ENCODE results near the gene CACNA2D2. TPM values are rescaled to one million over a fixed set of nuclear protein-coding genes. Genes with fewer than 3 reads are reported as not detected.
A peak's percentile ranks its signal among the peaks of the same experiment; 100 is the strongest.

Gene CACNA2D2
- total RNA-seq, 1 donor from 2014 or later: 1.0 TPM

GRCh38 chr3:50390508-50391224, 112.8 kb downstream of the CACNA2D2 start:
- Histone ChIP-seq H3K27ac (ENCODE audit: low read depth, low read length) (peak overlapping the region; percentile 55), H3K4me1 (ENCODE audit: control insufficient read depth in 3 of 3, insufficient read depth in 3 of 3, low read length in 3 of 3) (peaks cover 30 to 35% (median 30%) of the 10 kb centered on the region in 3 donors), H3K9me3 (ENCODE audit: control insufficient read depth in 3 of 3, low read length in 3 of 3) (no peaks in the 10 kb centered on the region), H3K27me3 (ENCODE audit: control insufficient read depth in 3 of 3, insufficient read depth in 3 of 3, low read length in 3 of 3) (no peaks in the 10 kb centered on the region), H3K9ac (ENCODE audit: low read depth in 1 of 3, low read length in 3 of 3) (peak overlapping the region in 2 of 3 donors; percentile 50 to 56), H3K4me3 (ENCODE audit: low read length in 3 of 3) (peak overlapping the region in 1 of 3 donors; percentile 6), H3K36me3 (ENCODE audit: control insufficient read depth in 3 of 3, insufficient read depth in 3 of 3, low read length in 3 of 3) (no peaks in the 10 kb centered on the region)

GRCh38 chr3:50389414-50389767, 114.0 kb downstream of the CACNA2D2 start:
- no peak overlapping the region for H3K9ac ChIP-seq (ENCODE audit: low read depth in 1 of 3, low read length in 3 of 3)
- no peak overlapping the region for H3K4me3 ChIP-seq (ENCODE audit: low read length in 3 of 3)
- H3K27ac ChIP-seq (ENCODE audit: low read depth, low read length): no peak overlapping the region
- no peaks in the 10 kb centered on the region for H3K9me3 ChIP-seq (ENCODE audit: control insufficient read depth in 3 of 3, low read length in 3 of 3)
- H3K36me3 ChIP-seq (ENCODE audit: control insufficient read depth in 3 of 3, insufficient read depth in 3 of 3, low read length in 3 of 3): no peaks in the 10 kb centered on the region
- no peaks in the 10 kb centered on the region for H3K27me3 ChIP-seq (ENCODE audit: control insufficient read depth in 3 of 3, insufficient read depth in 3 of 3, low read length in 3 of 3)
- peaks cover 30 to 35% (median 30%) of the 10 kb centered on the region in 3 donors for H3K4me1 ChIP-seq (ENCODE audit: control insufficient read depth in 3 of 3, insufficient read depth in 3 of 3, low read length in 3 of 3)

- H3K27me3 ChIP-seq (ENCODE audit: control insufficient read depth in 3 of 3, insufficient read depth in 3 of 3, low read length in 3 of 3): no peaks in the 10 kb centered on the region
- H3K9ac ChIP-seq (ENCODE audit: low read depth in 1 of 3, low read length in 3 of 3): no peak overlapping the region
- H3K27ac ChIP-seq (ENCODE audit: low read depth, low read length): no peak overlapping the region
- H3K4me3 ChIP-seq (ENCODE audit: low read length in 3 of 3): no peak overlapping the region
- H3K9me3 ChIP-seq (ENCODE audit: control insufficient read depth in 3 of 3, low read length in 3 of 3): no peaks in the 10 kb centered on the region
- peaks cover 30 to 35% (median 30%) of the 10 kb centered on the region in 3 donors for H3K4me1 ChIP-seq (ENCODE audit: control insufficient read depth in 3 of 3, insufficient read depth in 3 of 3, low read length in 3 of 3)
- no peaks in the 10 kb centered on the region for H3K36me3 ChIP-seq (ENCODE audit: control insufficient read depth in 3 of 3, insufficient read depth in 3 of 3, low read length in 3 of 3)
Measured at GRCh38 chr3:50388720-50389413, 114.6 kb downstream of the CACNA2D2 start.

DNA sequence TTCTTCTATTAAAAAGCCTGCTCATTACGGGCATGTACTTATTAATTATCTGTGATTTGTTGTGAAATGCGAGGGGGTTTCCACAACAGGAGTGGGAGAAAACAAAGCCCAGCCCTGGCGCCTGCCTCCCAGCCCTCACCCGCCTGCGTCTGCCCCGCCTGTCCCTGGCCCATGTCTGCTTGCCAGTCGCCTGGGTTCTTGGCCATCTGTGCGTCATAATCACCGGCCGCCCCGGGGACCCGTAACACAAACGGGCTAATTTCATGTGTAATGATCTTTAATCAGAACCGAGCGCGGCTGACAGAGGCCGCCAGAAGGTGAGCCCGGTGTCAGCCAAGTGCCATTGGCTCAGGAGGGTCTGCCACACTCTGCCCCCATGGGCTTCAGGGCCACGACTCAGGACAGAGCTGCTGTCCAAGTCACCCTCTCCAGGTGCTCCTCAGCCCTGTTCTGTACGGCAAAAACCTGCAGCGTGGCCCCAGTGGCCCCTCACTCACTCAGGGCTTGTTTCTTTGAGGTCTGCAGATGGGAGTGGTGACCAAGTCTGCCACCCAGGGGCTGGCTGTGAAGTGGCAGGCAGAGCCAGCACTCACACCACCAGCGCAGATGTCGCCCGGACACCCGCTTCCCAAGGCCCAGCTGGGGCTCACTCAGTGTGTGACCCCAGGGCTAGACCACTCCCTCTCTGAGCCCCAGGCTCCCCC, 115.3 kb downstream of the CACNA2D2 start:
- Histone ChIP-seq H3K4me1 (ENCODE audit: control insufficient read depth in 3 of 3, insufficient read depth in 3 of 3, low read length in 3 of 3) (peaks cover 30 to 35% (median 30%) of the 10 kb centered on the region in 3 donors), H3K27ac (ENCODE audit: low read depth, low read length) (no peak overlapping the region), H3K27me3 (ENCODE audit: control insufficient read depth in 3 of 3, insufficient read depth in 3 of 3, low read length in 3 of 3) (no peaks in the 10 kb centered on the region), H3K4me3 (ENCODE audit: low read length in 3 of 3) (no peak overlapping the region), H3K36me3 (ENCODE audit: control insufficient read depth in 3 of 3, insufficient read depth in 3 of 3, low read length in 3 of 3) (no peaks in the 10 kb centered on the region), H3K9me3 (ENCODE audit: control insufficient read depth in 3 of 3, low read length in 3 of 3) (no peaks in the 10 kb centered on the region), H3K9ac (ENCODE audit: low read depth in 1 of 3, low read length in 3 of 3) (no peak overlapping the region)

- Histone ChIP-seq H3K36me3 (ENCODE audit: control insufficient read depth in 3 of 3, insufficient read depth in 3 of 3, low read length in 3 of 3) (no peaks in the 10 kb centered on the region), H3K4me1 (ENCODE audit: control insufficient read depth in 3 of 3, insufficient read depth in 3 of 3, low read length in 3 of 3) (peaks cover 8 to 12% (median 9%) of the 10 kb centered on the region in 3 donors), H3K4me3 (ENCODE audit: low read length in 3 of 3) (no peak overlapping the region), H3K27me3 (ENCODE audit: control insufficient read depth in 3 of 3, insufficient read depth in 3 of 3, low read length in 3 of 3) (no peaks in the 10 kb centered on the region), H3K9me3 (ENCODE audit: control insufficient read depth in 3 of 3, low read length in 3 of 3) (no peaks in the 10 kb centered on the region), H3K9ac (ENCODE audit: low read depth in 1 of 3, low read length in 3 of 3) (no peak overlapping the region), H3K27ac (ENCODE audit: low read depth, low read length) (no peak overlapping the region)
Measured at GRCh38 chr3:50385754-50386153, 117.7 kb downstream of the CACNA2D2 start.

DNA sequence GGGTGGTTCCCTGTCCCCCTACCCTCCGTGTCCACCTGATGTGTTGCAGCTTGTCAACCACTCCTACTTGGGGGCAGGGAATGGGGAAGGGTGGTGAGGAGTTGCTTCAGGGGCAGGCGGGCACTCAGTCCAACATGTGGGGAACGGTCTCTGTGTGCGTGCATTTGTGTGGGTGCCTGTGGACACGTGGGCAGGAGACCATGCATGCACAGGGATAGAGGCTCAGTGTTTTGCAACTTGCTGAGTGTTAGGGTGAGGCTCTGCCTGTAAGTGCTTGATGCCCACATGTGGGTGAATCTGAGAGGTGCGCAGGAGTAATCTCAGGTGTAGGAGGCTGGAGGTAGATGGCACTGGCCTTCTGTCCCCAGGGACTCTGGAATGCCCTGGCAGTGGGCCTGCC, 119.7 kb downstream of the CACNA2D2 start:
- H3K27ac ChIP-seq (ENCODE audit: low read depth, low read length): no peak overlapping the region
- no peaks in the 10 kb centered on the region for H3K36me3 ChIP-seq (ENCODE audit: control insufficient read depth in 3 of 3, insufficient read depth in 3 of 3, low read length in 3 of 3)
- H3K9me3 ChIP-seq (ENCODE audit: control insufficient read depth in 3 of 3, low read length in 3 of 3): no peaks in the 10 kb centered on the region
- no peak overlapping the region for H3K9ac ChIP-seq (ENCODE audit: low read depth in 1 of 3, low read length in 3 of 3)
- no peak overlapping the region for H3K4me3 ChIP-seq (ENCODE audit: low read length in 3 of 3)
- H3K27me3 ChIP-seq (ENCODE audit: control insufficient read depth in 3 of 3, insufficient read depth in 3 of 3, low read length in 3 of 3): no peaks in the 10 kb centered on the region
- H3K4me1 ChIP-seq (ENCODE audit: control insufficient read depth in 3 of 3, insufficient read depth in 3 of 3, low read length in 3 of 3): peaks cover 0 to 3% (median 0%) of the 10 kb centered on the region in 3 donors

- Histone ChIP-seq H3K4me1 (ENCODE audit: control insufficient read depth in 3 of 3, insufficient read depth in 3 of 3, low read length in 3 of 3) (no peaks in the 10 kb centered on the region), H3K36me3 (ENCODE audit: control insufficient read depth in 3 of 3, insufficient read depth in 3 of 3, low read length in 3 of 3) (no peaks in the 10 kb centered on the region), H3K27ac (ENCODE audit: low read depth, low read length) (no peak overlapping the region), H3K4me3 (ENCODE audit: low read length in 3 of 3) (no peak overlapping the region), H3K27me3 (ENCODE audit: control insufficient read depth in 3 of 3, insufficient read depth in 3 of 3, low read length in 3 of 3) (no peaks in the 10 kb centered on the region), H3K9ac (ENCODE audit: low read depth in 1 of 3, low read length in 3 of 3) (no peak overlapping the region), H3K9me3 (ENCODE audit: control insufficient read depth in 3 of 3, low read length in 3 of 3) (no peaks in the 10 kb centered on the region)
Measured at GRCh38 chr3:50382722-50383121, 120.7 kb downstream of the CACNA2D2 start.

- H3K4me3 ChIP-seq (ENCODE audit: low read length in 3 of 3): no peak overlapping the region
- H3K27me3 ChIP-seq (ENCODE audit: control insufficient read depth in 3 of 3, insufficient read depth in 3 of 3, low read length in 3 of 3): no peaks in the 10 kb centered on the region
- no peaks in the 10 kb centered on the region for H3K4me1 ChIP-seq (ENCODE audit: control insufficient read depth in 3 of 3, insufficient read depth in 3 of 3, low read length in 3 of 3)
- no peak overlapping the region for H3K27ac ChIP-seq (ENCODE audit: low read depth, low read length)
- H3K9me3 ChIP-seq (ENCODE audit: control insufficient read depth in 3 of 3, low read length in 3 of 3): no peaks in the 10 kb centered on the region
- no peaks in the 10 kb centered on the region for H3K36me3 ChIP-seq (ENCODE audit: control insufficient read depth in 3 of 3, insufficient read depth in 3 of 3, low read length in 3 of 3)
- no peak overlapping the region for H3K9ac ChIP-seq (ENCODE audit: low read depth in 1 of 3, low read length in 3 of 3)
Measured at GRCh38 chr3:50381383-50381782, 122.1 kb downstream of the CACNA2D2 start.

- Histone ChIP-seq H3K27ac (ENCODE audit: low read depth, low read length) (no peak overlapping the region), H3K27me3 (ENCODE audit: control insufficient read depth in 3 of 3, insufficient read depth in 3 of 3, low read length in 3 of 3) (no peaks in the 10 kb centered on the region), H3K9me3 (ENCODE audit: control insufficient read depth in 3 of 3, low read length in 3 of 3) (no peaks in the 10 kb centered on the region), H3K4me1 (ENCODE audit: control insufficient read depth in 3 of 3, insufficient read depth in 3 of 3, low read length in 3 of 3) (no peaks in the 10 kb centered on the region), H3K9ac (ENCODE audit: low read depth in 1 of 3, low read length in 3 of 3) (no peak overlapping the region), H3K36me3 (ENCODE audit: control insufficient read depth in 3 of 3, insufficient read depth in 3 of 3, low read length in 3 of 3) (no peaks in the 10 kb centered on the region), H3K4me3 (ENCODE audit: low read length in 3 of 3) (no peak overlapping the region)
Measured at GRCh38 chr3:50380405-50381085, 122.9 kb downstream of the CACNA2D2 start.

Measured in skeletal muscle tissue (tissue), 4 donors.